ENCODE measurements around the gene PLAA. TPM values are rescaled to one million over a fixed set of nuclear protein-coding genes. Genes with fewer than 3 reads are reported as not detected.
A peak's percentile ranks its signal among the peaks of the same experiment; 100 is the strongest.

The PLAA gene
- total RNA-seq, 4 donors from 2014 or later, result 72.5 to 105 (median 83.8) TPM

DNA sequence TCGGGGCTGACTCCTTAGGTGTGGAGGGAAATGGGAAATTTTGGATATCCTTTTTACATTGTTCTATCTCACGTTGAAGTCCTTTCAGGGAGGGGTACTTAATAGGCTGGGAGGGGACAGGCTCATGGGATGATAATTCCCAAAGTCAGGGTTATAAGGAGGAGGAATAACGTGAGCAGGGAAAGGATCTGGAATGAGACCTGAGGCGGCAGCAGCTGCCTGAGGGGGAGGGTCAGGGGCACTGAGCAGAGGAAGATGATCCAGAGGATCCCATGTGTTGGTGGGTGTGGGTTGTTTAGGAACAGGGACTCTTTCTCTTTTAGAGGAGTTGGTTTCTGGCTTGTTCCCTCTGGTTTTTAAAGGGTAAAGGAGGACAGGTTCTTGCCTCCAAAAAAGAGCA is 27.9 kb upstream of the PLAA start:
- DNase-seq, result no peak
- Histone ChIP-seq H3K4me1 (no peaks in the 10 kb centered on the region), H3K9me3 (no peaks in the 10 kb centered on the region), H3K27me3 (no peaks in the 10 kb centered on the region), H3K27ac (no peak overlapping the region), H3K36me3 (peaks cover 0 to 8% of the 10 kb centered on the region in 2 donors), H3K4me3 (no peak overlapping the region)
- in situ Hi-C loops (cut with MboI; ENCODE audit: low sequenced_read_pairs in 4 of 4), result loop anchor here (10.0 to 25.0 kb wide), 2 partner anchors 230 to 238 kb away; no protein-coding TSS in a partner anchor
- ATAC-seq, result no peak
- intact Hi-C loops (cut with DNase I; ENCODE audit: low total_unique reads), result loop anchor here (5.0 kb wide), 1 partner anchor 83 kb away; the partner anchor contains the start of gene CAAP1
- TF ChIP-seq POLR2A (IDR thresholded peaks at IDR 0.05), result no peak
- TF ChIP-seq, protein P1, sequence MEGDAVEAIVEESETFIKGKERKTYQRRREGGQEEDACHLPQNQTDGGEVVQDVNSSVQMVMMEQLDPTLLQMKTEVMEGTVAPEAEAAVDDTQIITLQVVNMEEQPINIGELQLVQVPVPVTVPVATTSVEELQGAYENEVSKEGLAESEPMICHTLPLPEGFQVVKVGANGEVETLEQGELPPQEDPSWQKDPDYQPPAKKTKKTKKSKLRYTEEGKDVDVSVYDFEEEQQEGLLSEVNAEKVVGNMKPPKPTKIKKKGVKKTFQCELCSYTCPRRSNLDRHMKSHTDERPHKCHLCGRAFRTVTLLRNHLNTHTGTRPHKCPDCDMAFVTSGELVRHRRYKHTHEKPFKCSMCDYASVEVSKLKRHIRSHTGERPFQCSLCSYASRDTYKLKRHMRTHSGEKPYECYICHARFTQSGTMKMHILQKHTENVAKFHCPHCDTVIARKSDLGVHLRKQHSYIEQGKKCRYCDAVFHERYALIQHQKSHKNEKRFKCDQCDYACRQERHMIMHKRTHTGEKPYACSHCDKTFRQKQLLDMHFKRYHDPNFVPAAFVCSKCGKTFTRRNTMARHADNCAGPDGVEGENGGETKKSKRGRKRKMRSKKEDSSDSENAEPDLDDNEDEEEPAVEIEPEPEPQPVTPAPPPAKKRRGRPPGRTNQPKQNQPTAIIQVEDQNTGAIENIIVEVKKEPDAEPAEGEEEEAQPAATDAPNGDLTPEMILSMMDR (IDR thresholded peaks at IDR 0.05 in 4 of 5, conservative IDR thresholded peaks at IDR 0.05 in 1 of 5), result no peak

DNA sequence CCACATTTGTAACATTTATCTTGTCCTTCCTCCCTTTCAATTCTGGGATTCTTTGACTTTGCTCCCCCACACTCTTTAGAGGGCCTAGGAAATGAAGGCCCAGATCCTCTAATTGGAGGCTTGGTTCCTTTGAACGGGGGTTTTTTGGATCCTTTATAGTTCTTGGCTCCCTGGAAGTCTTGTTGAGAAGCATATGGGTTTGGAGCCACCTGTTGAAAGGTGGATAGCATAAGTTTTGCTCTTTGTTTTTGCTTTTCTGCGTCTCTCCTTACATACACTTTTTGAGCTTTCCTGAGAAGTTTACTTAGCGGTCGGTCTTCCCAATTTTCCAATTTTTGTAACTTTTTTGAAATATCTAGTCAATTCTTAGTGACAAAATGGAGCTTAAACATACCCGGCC is 26.9 kb upstream of the PLAA start:
- Histone ChIP-seq H3K36me3 (peaks cover 0 to 8% of the 10 kb centered on the region in 2 donors), H3K27me3 (no peaks in the 10 kb centered on the region), H3K4me1 (no peaks in the 10 kb centered on the region), H3K9me3 (no peaks in the 10 kb centered on the region), H3K4me3 (no peak overlapping the region), H3K27ac (no peak overlapping the region)
- DNase-seq (no peak), ATAC-seq (no peak)
- TF ChIP-seq, protein P1 (IDR thresholded peaks at IDR 0.05 in 4 of 5, conservative IDR thresholded peaks at IDR 0.05 in 1 of 5), result no peak
- TF ChIP-seq POLR2A (IDR thresholded peaks at IDR 0.05), result no peak
- intact Hi-C loops (cut with DNase I; ENCODE audit: low total_unique reads) (loop anchor here (5.0 kb wide), 1 partner anchor 82 kb away; the partner anchor contains the start of gene CAAP1), in situ Hi-C loops (cut with MboI; ENCODE audit: low sequenced_read_pairs in 4 of 4) (loop anchor here in 3 of 4 donors (10.0 kb wide), 1 partner anchor 229 kb away; no protein-coding TSS in a partner anchor)

DNA sequence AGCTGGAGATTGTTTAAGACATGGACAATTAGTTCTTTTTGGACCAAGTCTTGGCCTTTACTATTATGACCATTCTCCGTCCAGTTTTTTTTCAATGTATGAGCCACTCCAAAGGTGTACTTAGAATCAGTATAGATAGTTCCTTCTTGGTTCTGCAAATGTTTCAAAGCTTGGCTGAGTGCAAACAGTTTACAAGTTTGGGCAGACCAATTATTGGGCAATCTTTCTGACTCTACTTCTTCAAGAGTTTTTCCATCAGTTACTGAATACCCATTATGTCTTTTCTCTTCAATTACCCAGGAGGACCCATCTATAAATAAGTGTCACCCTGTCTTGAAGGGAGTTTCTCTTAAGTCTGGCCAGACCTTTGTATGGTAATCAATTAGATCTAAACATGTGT is 24.7 kb upstream of the PLAA start:
- Histone ChIP-seq H3K4me3 (no peak overlapping the region), H3K4me1 (no peaks in the 10 kb centered on the region), H3K36me3 (no peaks in the 10 kb centered on the region), H3K27ac (no peak overlapping the region), H3K27me3 (no peaks in the 10 kb centered on the region), H3K9me3 (no peaks in the 10 kb centered on the region)
- in situ Hi-C loops (cut with MboI; ENCODE audit: low sequenced_read_pairs in 4 of 4) (loop anchor here in 3 of 4 donors (10.0 kb wide), 1 partner anchor 227 kb away; no protein-coding TSS in a partner anchor), intact Hi-C loops (cut with DNase I; ENCODE audit: low total_unique reads) (loop anchor here (5.0 kb wide), 1 partner anchor 79 kb away; the partner anchor contains the start of gene CAAP1)
- ATAC-seq, result no peak
- no peak for DNase-seq
- no peak for TF ChIP-seq POLR2A (IDR thresholded peaks at IDR 0.05)
- TF ChIP-seq, protein P1 (IDR thresholded peaks at IDR 0.05 in 4 of 5, conservative IDR thresholded peaks at IDR 0.05 in 1 of 5), result no peak

DNA sequence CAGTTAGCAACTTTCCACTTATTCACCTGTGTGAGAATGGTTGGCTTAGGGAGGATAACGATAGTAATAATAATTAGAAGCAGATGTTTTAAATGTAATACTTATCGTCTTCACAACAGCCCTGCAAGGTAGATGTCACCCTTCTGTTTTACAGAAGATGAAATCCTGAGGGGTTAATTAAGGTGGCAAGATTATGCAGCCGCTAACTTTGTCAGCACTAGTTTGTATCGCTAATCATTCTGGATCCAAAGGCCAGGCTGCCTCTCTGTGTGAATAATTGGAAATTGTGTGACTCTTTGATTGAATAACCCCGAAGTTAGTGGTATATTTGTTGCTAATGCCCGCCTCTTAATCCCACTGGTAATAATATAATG is 9.8 kb upstream of the PLAA start:
- intact Hi-C loops (cut with DNase I; ENCODE audit: low total_unique reads), result loop anchor here (1.0 to 10.0 kb wide), 2 partner anchors 10 to 418 kb away; partner anchors contain the start of gene PLAA
- Histone ChIP-seq H3K4me3 (peak overlapping the region; percentile 61 to 74 (median 70)), H3K27ac (peak overlapping the region; percentile 82 to 90 (median 85)), H3K9me3 (no peaks in the 10 kb centered on the region), H3K27me3 (no peaks in the 10 kb centered on the region), H3K4me1 (peaks cover 14 to 18% of the 10 kb centered on the region in 2 donors), H3K36me3 (no peaks in the 10 kb centered on the region)
- TF ChIP-seq, protein P1 (IDR thresholded peaks at IDR 0.05 in 4 of 5, conservative IDR thresholded peaks at IDR 0.05 in 1 of 5), result no peak
- TF ChIP-seq POLR2A (IDR thresholded peaks at IDR 0.05), result no peak
- in situ Hi-C loops (cut with MboI; ENCODE audit: low sequenced_read_pairs in 4 of 4), result loop anchor here in 1 of 4 donors (10.0 kb wide), 1 partner anchor 618 kb away; the partner anchor contains the start of gene C9orf72
- no peak for DNase-seq
- ATAC-seq, result peak in 1 of 2 donors; percentile 6
